HuH-7.5 (cell line): Measurements from ENCODE around the gene IGLL1.
A peak's percentile ranks its signal among the peaks of the same experiment; 100 is the strongest.
"Not testable (repeated sequence)": the region's sequence is repeated elsewhere in the genome, so short reads cannot be mapped to it uniquely, and the experiment has no call there.

Experiments
- DNase-seq: peaks from one replicate; pipeline ENCODE4 v3.0.0; 2011; ENCODE audit warnings: low spot score

Gene IGLL1

GRCh38 chr22:23591201-23591791 lies 11.2 kb upstream of the IGLL1 start:
- DNase-seq, result peak; percentile 59

- DNase-seq, result no peak
Observed at GRCh38 chr22:23583836-23584235, 3.7 kb upstream of the IGLL1 start.

GRCh38 chr22:23583153-23583552 lies 3.1 kb upstream of the IGLL1 start:
- no peak for DNase-seq

- no peak for DNase-seq
Observed at GRCh38 chr22:23581260-23581650, 1.2 kb upstream of the IGLL1 start.

GRCh38 chr22:23580576-23581259 lies 628 bp upstream of the IGLL1 start:
- no peak for DNase-seq

GRCh38 chr22:23579280-23579679 lies 810 bp downstream of the IGLL1 start:
- no peak for DNase-seq

- no peak for DNase-seq
Observed at GRCh38 chr22:23578306-23578705, 1.8 kb downstream of the IGLL1 start.

GRCh38 chr22:23576681-23577080 lies 3.4 kb downstream of the IGLL1 start:
- no peak for DNase-seq

GRCh38 chr22:23575601-23576000 lies 4.5 kb downstream of the IGLL1 start:
- DNase-seq, result no peak

- no peak for DNase-seq
Observed at GRCh38 chr22:23574877-23575276, 5.2 kb downstream of the IGLL1 start.

GRCh38 chr22:23574371-23574811 lies 5.7 kb downstream of the IGLL1 start:
- no peak for DNase-seq

GRCh38 chr22:23573701-23574235 lies 6.3 kb downstream of the IGLL1 start:
- not testable (repeated sequence) for DNase-seq

GRCh38 chr22:23573106-23573505 lies 7.0 kb downstream of the IGLL1 start:
- DNase-seq, result not testable (repeated sequence)

GRCh38 chr22:23571486-23571885 lies 8.6 kb downstream of the IGLL1 start:
- DNase-seq, result no peak

- DNase-seq, result no peak
Observed at GRCh38 chr22:23570681-23571080, 9.4 kb downstream of the IGLL1 start.

- DNase-seq, result no peak
Observed at GRCh38 chr22:23569716-23570115, 10.4 kb downstream of the IGLL1 start.

- no peak for DNase-seq
Observed at GRCh38 chr22:23569291-23569690, 10.8 kb downstream of the IGLL1 start.

GRCh38 chr22:23566705-23567475 lies 13.2 kb downstream of the IGLL1 start:
- no peak for DNase-seq

- peak; percentile 86 for DNase-seq
Observed at GRCh38 chr22:23565915-23566704, 14.0 kb downstream of the IGLL1 start.

GRCh38 chr22:23565305-23565914 lies 14.7 kb downstream of the IGLL1 start:
- peak; percentile 78 for DNase-seq

GRCh38 chr22:23564276-23564675 lies 15.8 kb downstream of the IGLL1 start:
- no peak for DNase-seq

GRCh38 chr22:23563111-23563510 lies 17.0 kb downstream of the IGLL1 start:
- DNase-seq, result no peak
